C1 segment of cervical spinal cord (tissue), 14 donors: ENCODE results near the gene HACD1.

Source experiments
- DNase-seq, 14 donors: peaks; one replicate each; lab custom pipeline; 2025; lab: John Stamatoyannopoulos, UW

HACD1 gene

DNA sequence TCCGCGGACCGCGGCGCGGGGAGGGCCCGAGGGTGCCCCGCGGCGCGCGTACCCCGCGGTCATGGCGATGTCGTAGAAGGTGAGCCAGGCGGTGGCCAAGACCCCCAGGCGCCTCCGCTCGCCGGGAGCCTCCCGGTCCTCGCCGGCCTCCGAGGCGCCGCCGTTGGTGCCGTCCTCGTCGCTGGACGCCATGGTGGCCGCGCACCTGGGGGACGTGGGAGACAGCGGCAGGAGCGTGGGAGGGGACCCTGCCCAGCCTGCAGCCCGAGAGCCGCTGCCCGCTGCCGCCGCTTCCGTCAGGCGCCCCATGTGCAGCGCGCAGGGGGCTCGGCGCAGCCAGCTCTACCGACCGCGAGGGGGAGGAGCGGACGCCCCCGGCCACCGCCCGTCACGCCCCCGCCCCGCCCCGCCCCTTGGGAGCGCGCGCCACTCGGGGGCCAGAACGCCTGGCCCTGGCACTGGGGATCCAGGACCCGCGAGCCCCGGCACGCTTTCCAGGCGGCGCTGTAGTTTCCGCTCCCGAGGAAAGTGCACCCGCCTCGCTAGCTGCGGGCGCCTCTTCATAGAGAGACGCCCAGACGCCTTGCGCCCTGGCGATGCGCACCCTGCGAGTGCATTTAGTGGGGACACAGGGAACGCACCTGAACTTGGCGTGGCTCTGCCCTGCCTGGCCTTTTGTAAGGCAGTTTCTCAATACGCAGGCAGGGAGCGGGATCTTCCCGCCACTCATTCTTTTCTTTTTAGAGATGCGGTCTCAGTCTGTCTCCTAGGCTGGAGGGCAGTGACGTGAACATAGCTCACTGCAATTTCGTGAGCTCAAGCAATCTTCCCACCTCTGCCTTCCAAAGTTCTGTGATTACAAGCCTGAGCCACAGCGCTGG lies at the start of gene HACD1:
Gene HACD1, minus strand, starts transcription at position 344 of the 881 bp plus-strand sequence. Its CDS starts 35 bp downstream, at position 309.
- DNase-seq: peak in 12 of 14 donors; percentile 5 to 64 (median 41)

DNA sequence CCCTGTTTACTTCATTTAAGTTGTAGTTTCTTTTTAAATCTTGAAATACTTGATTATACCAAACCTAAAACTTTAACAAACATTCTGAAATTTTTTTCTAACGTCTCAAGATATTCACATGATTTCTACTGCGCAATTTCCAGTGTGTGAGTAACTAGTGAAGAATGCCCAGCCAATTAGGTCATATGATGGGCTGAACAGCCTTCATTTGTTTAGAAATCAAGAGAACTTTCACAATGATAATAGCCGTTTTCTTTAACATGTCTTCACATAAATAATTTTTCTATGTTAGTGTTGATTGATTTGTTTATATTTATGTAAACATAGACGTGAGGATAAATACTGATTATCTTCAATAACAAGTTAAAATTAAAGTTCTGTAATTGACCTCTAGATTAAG lies 48.6 kb upstream of the HACD1 start:
- DNase-seq: no peak

GRCh38 chr10:17663450-17663849 lies 46.3 kb upstream of the HACD1 start:
- DNase-seq: no peak

GRCh38 chr10:17662193-17663138 lies 45.3 kb upstream of the HACD1 start:
- DNase-seq: no peak

GRCh38 chr10:17661510-17661909 lies 44.3 kb upstream of the HACD1 start:
- no peak for DNase-seq

DNA sequence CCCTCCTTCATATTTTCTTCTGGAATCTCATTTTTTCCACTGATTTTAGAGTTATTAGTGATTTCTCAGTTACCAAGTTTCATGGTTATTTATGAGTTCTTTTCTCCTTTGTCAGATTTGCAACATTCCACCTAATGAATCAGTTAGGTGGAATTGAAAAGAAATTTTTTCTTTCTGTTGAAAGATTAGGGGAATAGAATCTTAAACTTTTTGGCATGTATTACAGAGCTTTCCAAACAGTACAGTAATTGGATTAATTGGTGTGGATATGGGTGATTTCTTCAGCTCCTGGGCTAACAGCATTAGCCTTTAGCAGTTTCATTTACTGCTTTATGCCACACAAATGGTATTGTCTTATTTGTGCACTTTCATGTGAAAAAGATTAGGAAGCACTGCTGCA lies 43.7 kb upstream of the HACD1 start:
- DNase-seq: no peak

DNA sequence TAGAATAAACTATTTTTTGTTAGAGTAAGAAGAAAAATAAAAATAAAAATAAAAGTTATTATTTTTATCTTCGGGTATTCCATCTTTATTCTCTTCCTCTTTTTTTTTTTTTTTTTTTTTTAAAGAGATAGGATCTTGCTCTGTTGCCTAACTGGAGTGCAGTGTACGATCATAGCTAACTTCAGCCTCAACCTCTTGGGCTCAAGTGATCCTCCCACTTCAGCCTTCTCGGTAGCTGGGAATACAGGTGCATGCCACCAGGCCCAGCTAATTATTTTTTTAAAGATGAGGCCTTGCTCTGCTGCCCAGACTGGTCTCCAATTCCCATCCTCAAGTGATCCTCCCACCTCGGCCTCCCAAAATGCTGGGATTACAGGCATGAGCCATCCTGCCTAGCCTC lies 42.2 kb upstream of the HACD1 start:
- no peak for DNase-seq

DNA sequence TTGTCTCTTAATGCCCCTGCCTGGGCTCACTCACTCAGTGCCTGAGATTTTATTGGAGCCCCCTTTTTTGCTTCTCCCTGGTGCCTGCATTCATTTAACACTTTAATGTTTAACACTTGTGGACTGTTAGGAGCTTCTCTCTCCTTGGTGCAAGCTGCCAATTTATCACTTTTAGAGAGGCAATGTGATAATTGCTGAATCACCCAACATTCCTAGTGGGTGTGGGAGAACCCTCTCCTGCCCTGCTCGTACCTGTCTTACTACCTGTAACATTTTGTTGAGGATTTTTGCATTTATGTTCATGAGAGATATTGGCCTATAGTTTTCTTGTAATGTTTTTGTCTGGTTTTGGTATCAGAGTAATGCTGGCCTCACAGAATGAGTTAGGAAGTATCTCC lies 39.9 kb upstream of the HACD1 start:
- no peak for DNase-seq

GRCh38 chr10:17655567-17656146 lies 38.5 kb upstream of the HACD1 start:
- no peak for DNase-seq

- no peak for DNase-seq
Measured at GRCh38 chr10:17655009-17655408, 37.8 kb upstream of the HACD1 start.

GRCh38 chr10:17652585-17652984 lies 35.4 kb upstream of the HACD1 start:
- DNase-seq: no peak

- DNase-seq: no peak
Measured at GRCh38 chr10:17651896-17652295, 34.7 kb upstream of the HACD1 start.

GRCh38 chr10:17650416-17650815 lies 33.2 kb upstream of the HACD1 start:
- DNase-seq: no peak

- no peak for DNase-seq
Measured at GRCh38 chr10:17649836-17650235, 32.7 kb upstream of the HACD1 start.

- no peak for DNase-seq
Measured at GRCh38 chr10:17649052-17649451, 31.9 kb upstream of the HACD1 start.

DNA sequence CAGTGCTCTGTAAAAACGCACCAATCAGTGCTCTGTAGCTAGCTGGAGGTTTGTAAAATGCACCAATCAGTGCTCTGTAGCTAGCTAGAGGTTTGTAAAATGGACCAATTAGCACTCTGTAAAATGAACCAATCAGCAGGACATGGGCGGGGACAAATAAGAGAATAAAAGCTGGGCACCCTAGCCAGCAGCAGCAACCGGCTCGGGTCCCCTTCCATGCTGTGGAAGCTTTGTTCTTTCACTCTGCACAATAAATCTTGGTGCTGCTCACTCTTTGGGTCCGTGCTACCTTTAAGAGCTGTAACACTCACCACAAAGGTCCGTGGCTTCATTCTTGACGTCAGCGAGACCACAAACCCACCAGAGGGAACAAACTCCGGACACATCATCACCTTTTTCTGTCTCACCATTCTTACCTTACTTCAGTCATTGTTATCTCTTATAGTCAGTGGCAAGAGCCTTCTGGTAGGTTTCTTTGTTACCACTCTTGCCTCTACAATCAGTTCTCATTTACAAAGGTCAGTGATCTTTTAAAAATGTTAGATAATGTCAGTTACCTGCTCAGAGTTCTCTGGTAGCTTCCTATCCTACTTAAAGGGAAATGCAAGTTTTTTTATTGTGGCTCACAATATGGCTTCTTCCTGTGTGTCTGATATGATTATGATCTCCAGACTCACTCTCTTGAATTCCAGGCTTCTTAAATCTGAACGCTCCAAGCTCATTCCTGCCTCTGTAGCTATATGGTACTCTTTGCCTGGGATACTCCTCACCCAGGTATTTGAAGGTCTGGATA lies 31.3 kb upstream of the HACD1 start:
- DNase-seq: no peak

GRCh38 chr10:17647326-17647725 lies 30.2 kb upstream of the HACD1 start:
- DNase-seq: no peak

DNA sequence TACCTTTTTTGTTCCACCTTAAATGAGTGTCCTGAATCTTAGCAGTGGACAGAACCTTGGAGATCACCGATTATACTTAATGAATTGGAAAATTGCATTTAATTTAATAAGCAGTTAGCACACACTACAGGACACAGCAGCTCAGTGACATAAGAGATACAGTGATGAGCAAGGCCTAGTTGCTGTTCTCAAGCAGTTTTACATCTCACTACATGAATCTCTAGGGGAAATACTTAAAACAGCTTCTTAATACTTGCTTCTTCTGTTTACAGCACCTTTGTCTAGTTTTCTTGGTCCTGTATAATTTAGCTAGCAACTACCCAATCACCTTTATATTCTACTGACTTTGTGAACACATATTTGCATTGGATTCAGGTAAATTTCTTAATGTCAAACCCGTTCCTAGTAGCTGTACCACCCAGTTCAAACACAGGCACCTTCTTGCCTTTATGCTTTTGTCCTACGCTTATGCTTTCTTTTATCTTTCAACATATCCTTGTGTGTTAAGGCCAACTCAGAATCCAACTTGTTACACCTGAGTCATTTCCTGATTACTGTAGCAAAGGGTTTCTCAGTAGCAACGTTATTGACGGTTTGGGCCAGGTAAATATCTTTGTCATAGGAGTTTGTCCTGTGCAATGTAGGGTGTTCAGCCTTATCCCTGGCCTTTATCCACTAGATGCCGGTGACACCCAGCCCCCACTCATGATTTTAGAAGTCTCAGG lies 28.6 kb upstream of the HACD1 start:
- no peak for DNase-seq

DNA sequence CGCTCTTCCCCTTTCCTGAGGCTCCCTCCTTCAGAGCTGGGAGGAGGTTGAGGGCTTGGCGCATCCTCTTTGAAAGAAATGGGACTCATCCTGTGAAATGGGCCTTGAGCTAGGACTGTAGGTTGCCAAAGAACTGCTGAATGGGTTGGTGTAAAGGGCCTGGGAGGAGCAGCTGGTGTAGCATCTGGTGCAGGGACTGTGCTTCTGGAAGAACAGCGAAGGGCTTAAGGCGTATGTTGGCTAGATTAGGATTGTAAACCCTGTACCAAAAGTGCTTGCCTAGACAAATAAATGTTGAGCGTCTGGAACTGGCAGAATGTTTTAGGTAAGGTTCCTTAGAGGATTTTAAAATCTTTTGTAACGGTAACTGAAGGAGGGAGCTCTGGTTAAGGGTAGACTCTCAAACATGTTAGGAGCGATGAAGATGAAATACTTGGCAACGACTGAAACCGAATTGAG lies 27.3 kb upstream of the HACD1 start:
- peak in 2 of 14 donors; percentile 50 to 54 for DNase-seq

DNA sequence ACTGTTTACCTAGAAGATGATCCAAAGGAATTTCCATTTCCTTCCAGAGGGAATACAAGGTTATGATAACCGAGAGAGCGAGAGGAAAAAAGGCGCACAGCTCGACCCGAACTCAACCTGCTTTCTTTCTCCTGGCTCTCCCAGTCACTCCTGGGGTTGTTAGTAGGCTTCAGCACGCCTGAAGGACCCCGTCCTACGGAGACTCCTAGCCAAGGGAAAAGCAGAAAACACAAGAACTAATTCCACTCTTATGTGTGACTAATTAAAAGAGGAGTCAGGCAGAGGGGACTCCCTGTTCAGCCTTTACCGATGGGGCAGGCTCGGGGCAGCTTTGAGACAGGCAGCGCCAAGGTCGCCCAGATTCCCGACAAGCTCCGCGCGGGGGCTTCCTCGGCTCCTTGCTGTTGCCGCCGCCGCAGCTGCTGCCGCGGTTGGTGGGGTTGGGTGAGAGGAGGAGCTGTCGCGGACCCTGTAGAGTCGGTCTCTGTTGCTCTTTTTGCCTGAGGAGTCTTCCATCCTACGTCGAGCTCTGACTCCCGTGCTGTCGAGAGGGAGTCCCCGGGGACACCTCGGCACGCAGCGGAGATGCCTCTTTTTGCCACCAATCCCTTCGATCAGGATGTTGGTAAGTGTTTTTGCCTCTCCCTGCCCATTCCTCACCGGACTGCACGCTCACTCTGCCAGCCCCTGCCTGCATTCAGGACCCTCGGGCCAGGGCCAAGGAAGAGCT lies 26.7 kb upstream of the HACD1 start, which contains the start of gene STAM:
Gene STAM, plus strand, starts transcription at position 397 of the 730 bp plus-strand sequence. Its CDS starts 189 bp downstream, at position 586.
- peak; percentile 60 to 97 (median 91) for DNase-seq
